ENCODE results near the gene SEC14L3. TPM values are rescaled to one million over a fixed set of nuclear protein-coding genes. Genes with fewer than 3 reads are reported as not detected.
A peak's percentile ranks its signal among the peaks of the same experiment; 100 is the strongest.

The SEC14L3 gene
- polyA plus RNA-seq, 1 of the 3 experiments (the other 2 are of a cell fraction), result not detected

DNA sequence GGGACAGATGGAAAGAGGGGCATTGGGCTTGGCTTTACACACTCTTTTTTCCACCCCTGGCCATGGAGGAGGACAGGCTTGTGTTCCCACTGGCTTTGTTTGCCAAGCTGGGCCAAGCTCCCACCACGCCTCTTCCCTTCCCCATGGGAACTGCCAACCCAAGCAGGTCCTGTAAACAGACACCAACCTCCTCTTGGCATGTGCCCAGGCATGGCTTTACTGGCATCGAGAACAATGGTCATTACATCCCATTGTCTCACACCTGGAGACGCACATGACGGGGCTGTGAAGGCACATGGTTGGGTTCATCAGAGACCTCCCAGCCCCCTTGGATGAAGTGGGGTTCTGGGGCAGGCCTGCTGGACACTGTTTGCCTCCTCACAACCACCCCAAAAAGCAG, 11.7 kb downstream of the SEC14L3 start (continued):
- TF ChIP-seq, protein P1, sequence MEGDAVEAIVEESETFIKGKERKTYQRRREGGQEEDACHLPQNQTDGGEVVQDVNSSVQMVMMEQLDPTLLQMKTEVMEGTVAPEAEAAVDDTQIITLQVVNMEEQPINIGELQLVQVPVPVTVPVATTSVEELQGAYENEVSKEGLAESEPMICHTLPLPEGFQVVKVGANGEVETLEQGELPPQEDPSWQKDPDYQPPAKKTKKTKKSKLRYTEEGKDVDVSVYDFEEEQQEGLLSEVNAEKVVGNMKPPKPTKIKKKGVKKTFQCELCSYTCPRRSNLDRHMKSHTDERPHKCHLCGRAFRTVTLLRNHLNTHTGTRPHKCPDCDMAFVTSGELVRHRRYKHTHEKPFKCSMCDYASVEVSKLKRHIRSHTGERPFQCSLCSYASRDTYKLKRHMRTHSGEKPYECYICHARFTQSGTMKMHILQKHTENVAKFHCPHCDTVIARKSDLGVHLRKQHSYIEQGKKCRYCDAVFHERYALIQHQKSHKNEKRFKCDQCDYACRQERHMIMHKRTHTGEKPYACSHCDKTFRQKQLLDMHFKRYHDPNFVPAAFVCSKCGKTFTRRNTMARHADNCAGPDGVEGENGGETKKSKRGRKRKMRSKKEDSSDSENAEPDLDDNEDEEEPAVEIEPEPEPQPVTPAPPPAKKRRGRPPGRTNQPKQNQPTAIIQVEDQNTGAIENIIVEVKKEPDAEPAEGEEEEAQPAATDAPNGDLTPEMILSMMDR (IDR thresholded peaks at IDR 0.05), result no peak
- no peak for TF ChIP-seq SMC3 (IDR thresholded peaks at IDR 0.05; ENCODE audit: low read depth, low read length)

GRCh38 chr22:30459181-30460052, 12.4 kb downstream of the SEC14L3 start:
- Histone ChIP-seq H3K9ac (no peak overlapping the region), H3K79me2 (ENCODE audit: insufficient read depth) (no peaks in the 10 kb centered on the region), H4K20me1 (ENCODE audit: insufficient read depth) (no peaks in the 10 kb centered on the region), H2AFZ (ENCODE audit: low read depth) (no peak overlapping the region), H3K9me3 (no peaks in the 10 kb centered on the region), H3K27me3 (ENCODE audit: insufficient read depth) (no peaks in the 10 kb centered on the region), H3K36me3 (replicated peaks in 1 of 2; ENCODE audit: control insufficient read depth in 1 of 2, insufficient read depth in 2 of 2, low read length in 1 of 2) (no peaks in the 10 kb centered on the region), H3K27ac (ENCODE audit: low read depth in 2 of 2, low read length in 1 of 2) (no peak overlapping the region), H3K4me1 (ENCODE audit: control insufficient read depth in 1 of 2, insufficient read depth in 2 of 2, low read depth in 1 of 2, low read length in 1 of 2) (no peaks in the 10 kb centered on the region), H3F3A (replicated peaks; ENCODE audit: insufficient read depth) (no peaks in the 10 kb centered on the region), H3K4me3 (ENCODE audit: low read depth in 2 of 2, low read length in 1 of 2) (no peak overlapping the region), H3K9me2 (no peaks in the 10 kb centered on the region), H3K4me2 (no peak overlapping the region)
- CTCF ChIA-PET, result interaction anchor here (1.5 to 1.7 kb wide), 2 partner anchors 14 to 25 kb away, joined by 6 to 10 read pairs; no protein-coding TSS in a partner anchor
- 65% methylated on average over 3 of the region's 4 CpGs for WGBS (ENCODE audit: low lambda C conversion rate)
- POLR2A ChIA-PET, result no interaction called here
- TF ChIP-seq, protein P2, sequence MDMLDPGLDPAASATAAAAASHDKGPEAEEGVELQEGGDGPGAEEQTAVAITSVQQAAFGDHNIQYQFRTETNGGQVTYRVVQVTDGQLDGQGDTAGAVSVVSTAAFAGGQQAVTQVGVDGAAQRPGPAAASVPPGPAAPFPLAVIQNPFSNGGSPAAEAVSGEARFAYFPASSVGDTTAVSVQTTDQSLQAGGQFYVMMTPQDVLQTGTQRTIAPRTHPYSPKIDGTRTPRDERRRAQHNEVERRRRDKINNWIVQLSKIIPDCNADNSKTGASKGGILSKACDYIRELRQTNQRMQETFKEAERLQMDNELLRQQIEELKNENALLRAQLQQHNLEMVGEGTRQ (IDR thresholded peaks at IDR 0.05; ENCODE audit: borderline replicate concordance, low read depth, low read length), result no peak
- TF ChIP-seq REST (IDR thresholded peaks at IDR 0.05; ENCODE audit: low read depth, low read length) (peak; percentile 95), FOXJ3 (CRISPR knock-in tag; IDR thresholded peaks at IDR 0.05) (no peak)
- no peak for DNase-seq

GRCh38 chr22:30457981-30458380, 13.8 kb downstream of the SEC14L3 start:
- CTCF ChIA-PET, result interaction anchor here (0.9 to 1.7 kb wide), 4 partner anchors 10 to 67 kb away, joined by 3 to 6 read pairs (median 3); no protein-coding TSS in a partner anchor
- POLR2A ChIA-PET, result no interaction called here
- Histone ChIP-seq H3K27ac (ENCODE audit: low read depth in 2 of 2, low read length in 1 of 2) (no peak overlapping the region), H3K4me3 (ENCODE audit: low read depth in 2 of 2, low read length in 1 of 2) (no peak overlapping the region), H3K9me3 (no peaks in the 10 kb centered on the region), H3K4me1 (ENCODE audit: control insufficient read depth in 1 of 2, insufficient read depth in 2 of 2, low read depth in 1 of 2, low read length in 1 of 2) (no peaks in the 10 kb centered on the region), H4K20me1 (ENCODE audit: insufficient read depth) (no peaks in the 10 kb centered on the region), H3K27me3 (ENCODE audit: insufficient read depth) (no peaks in the 10 kb centered on the region), H3K4me2 (no peak overlapping the region), H3K9me2 (no peaks in the 10 kb centered on the region), H3K9ac (no peak overlapping the region), H3K36me3 (replicated peaks in 1 of 2; ENCODE audit: control insufficient read depth in 1 of 2, insufficient read depth in 2 of 2, low read length in 1 of 2) (no peaks in the 10 kb centered on the region), H3F3A (replicated peaks; ENCODE audit: insufficient read depth) (no peaks in the 10 kb centered on the region), H2AFZ (ENCODE audit: low read depth) (no peak overlapping the region), H3K79me2 (ENCODE audit: insufficient read depth) (no peaks in the 10 kb centered on the region)
- DNase-seq, result no peak
- WGBS (ENCODE audit: low lambda C conversion rate), result 27% methylated on average over 8 of the region's 8 CpGs
- no peak for TF ChIP-seq SIN3A (IDR thresholded peaks at IDR 0.05; ENCODE audit: borderline replicate concordance, low read depth, low read length)
- no peak for TF ChIP-seq RFX5 (IDR thresholded peaks at IDR 0.05; ENCODE audit: low read length)
- TF ChIP-seq CHD2 (IDR thresholded peaks at IDR 0.05; ENCODE audit: low read length, partially characterized antibody), result no peak
- TF ChIP-seq TEAD4 (IDR thresholded peaks at IDR 0.05; ENCODE audit: borderline replicate concordance, insufficient read depth), result no peak
- no peak for TF ChIP-seq GATA2 (CRISPR knock-in tag; IDR thresholded peaks at IDR 0.05)
- no peak for TF ChIP-seq REST (IDR thresholded peaks at IDR 0.05; ENCODE audit: low read depth, low read length)
- no peak for TF ChIP-seq RCOR1 (IDR thresholded peaks at IDR 0.05; ENCODE audit: low read length)
- TF ChIP-seq MXI1 (IDR thresholded peaks at IDR 0.05; ENCODE audit: low read depth, low read length), result no peak
- no peak for TF ChIP-seq NRF1 (IDR thresholded peaks at IDR 0.05; ENCODE audit: low read depth, low read length)

Data from SK-N-SH (cell line).